Vagina (tissue), 2 donors: ENCODE data around the gene JUN.

Experiments
- CTCF ChIP-seq, 3 experiments: fragments of 450-650 bp in 2 of 3; fragments of 200-600 bp in 1 of 3; sonication (generic) in 1 of 3; IDR thresholded peaks; one replicate each; pipeline ENCODE4 v1.5.1; 2017 to 2019; ENCODE audit warnings: antibody characterized with exemption in 3 of 3, mild to moderate bottlenecking in 2 of 3, moderate library complexity in 2 of 3
- POLR2A ChIP-seq, 2 donors: fragments of 450-650 bp; IDR thresholded peaks; one replicate each; pipeline ENCODE4 v1.6.1; 2017; ENCODE audit warnings: antibody characterized with exemption in 2 of 2, mild to moderate bottlenecking in 2 of 2, moderate library complexity in 2 of 2
- POLR2AphosphoS5 ChIP-seq, 2 donors: sonication (generic); formaldehyde crosslinking; IDR thresholded peaks; one replicate each; pipeline ENCODE4 v1.9.0; 2017; ENCODE audit warnings: antibody characterized with exemption in 2 of 2, mild to moderate bottlenecking in 2 of 2, low read depth in 1 of 2; ENCODE audit not compliant: insufficient read depth in 1 of 2

- TF ChIP-seq CTCF (IDR thresholded peaks at IDR 0.05), result no peak
- no peak for TF ChIP-seq POLR2A (IDR thresholded peaks at IDR 0.05)
- peak in 1 of 2 donors; percentile 76 for TF ChIP-seq POLR2AphosphoS5 (IDR thresholded peaks at IDR 0.05; ENCODE audit: insufficient read depth in 1 of 2, low read depth in 1 of 2)
These were observed 32.4 kb upstream of the JUN start for GRCh38 chr1:58816072-58816746.
